K562 (cell line): Measurements from ENCODE around the gene DSTYK. TPM values are rescaled to one million over a fixed set of nuclear protein-coding genes. Genes with fewer than 3 reads are reported as not detected.

ENCODE experiments used
- BRD4 ChIP-seq: fragments of 200-600 bp; sonication (generic); IDR thresholded peaks from 2 replicates; pipeline ENCODE4 v1.6.1; 2017; ENCODE audit warnings: inconsistent platforms
- CBFA2T2 ChIP-seq: fragments of 450-650 bp; conservative IDR thresholded peaks from 2 replicates; pipeline ENCODE4 v1.6.1; 2017; ENCODE audit warnings: mild to moderate bottlenecking
- CCAR2 ChIP-seq: fragments of 200-400 bp; formaldehyde crosslinking; IDR thresholded peaks from 2 replicates; pipeline ENCODE4 v1.6.1; 2017; ENCODE audit warnings: mild to moderate bottlenecking, low read depth, low read length
- DDX20 ChIP-seq: fragments of 450-650 bp; IDR thresholded peaks from 2 replicates; pipeline ENCODE4 v1.6.1; 2016; ENCODE audit warnings: missing genetic modification characterization, low read depth, mild to moderate bottlenecking, missing compliant biosample characterization, moderate library complexity
- ETV5 ChIP-seq: sonication (generic); formaldehyde crosslinking; IDR thresholded peaks from 2 replicates; pipeline ENCODE4 v1.4.0; 2020; ENCODE audit warnings: low read depth, mild to moderate bottlenecking, missing genetic modification reagents
- FOXA1 ChIP-seq: fragments of 450-650 bp; IDR thresholded peaks from 2 replicates; pipeline ENCODE4 v1.6.1; 2016; ENCODE audit warnings: mild to moderate bottlenecking, borderline replicate concordance
- HNRNPLL ChIP-seq: fragments of 200-400 bp; formaldehyde crosslinking; IDR thresholded peaks from 2 replicates; pipeline ENCODE4 v1.6.1; 2017; ENCODE audit warnings: low read length, low read depth, mild to moderate bottlenecking; ENCODE audit not compliant: poor library complexity, severe bottlenecking
- MAFK ChIP-seq: IDR thresholded peaks from 2 replicates; pipeline ENCODE4 v1.6.1; 2011; ENCODE audit warnings: low read length, improper control_type of control experiment
- MITF ChIP-seq: IDR thresholded peaks from 2 replicates; pipeline ENCODE4 v1.6.1; 2014; ENCODE audit warnings: antibody characterized with exemption
- MTA3 ChIP-seq: fragments of 450-650 bp; formaldehyde crosslinking; IDR thresholded peaks from 2 replicates; pipeline ENCODE4 v1.6.1; 2017; ENCODE audit warnings: mild to moderate bottlenecking, borderline replicate concordance
- NCOA2 ChIP-seq, 2 experiments: fragments of 450-650 bp; IDR thresholded peaks; 2 replicates each; pipeline ENCODE4 v1.6.1; 2018; ENCODE audit warnings: mild to moderate bottlenecking in 2 of 2, moderate library complexity in 1 of 2; ENCODE audit not compliant: partially characterized antibody in 2 of 2
- NUFIP1 ChIP-seq: fragments of 450-650 bp; IDR thresholded peaks from 2 replicates; pipeline ENCODE4 v1.6.1; 2018; ENCODE audit not compliant: partially characterized antibody
- POU5F1 ChIP-seq: fragments of 150-350 bp; IDR thresholded peaks from 2 replicates; pipeline ENCODE4 v1.6.1; 2014; ENCODE audit warnings: borderline replicate concordance, low read length, low read depth, mild to moderate bottlenecking; ENCODE audit not compliant: partially characterized antibody
- TAF9B ChIP-seq: fragments of 450-650 bp; IDR thresholded peaks from 2 replicates; pipeline ENCODE4 v1.6.1; 2018; ENCODE audit warnings: mild to moderate bottlenecking; ENCODE audit not compliant: partially characterized antibody
- TOE1 ChIP-seq, 2 experiments: fragments of 450-650 bp in 1 of 2; sonication (generic) in 1 of 2; formaldehyde crosslinking in 1 of 2; IDR thresholded peaks; 2 replicates each; pipeline versions ENCODE4 v1.7.1 to v1.8.0; 2016 to 2022; ENCODE audit warnings: borderline replicate concordance in 2 of 2, mild to moderate bottlenecking in 2 of 2, antibody characterized with exemption in 1 of 2, inconsistent platforms in 1 of 2, low read depth in 1 of 2, missing genetic modification reagents in 1 of 2, moderate library complexity in 1 of 2
- ZKSCAN8 ChIP-seq: fragments of 200-800 bp; sonication (Bioruptor generic); IDR thresholded peaks from 2 replicates; pipeline ENCODE4 v1.6.1; 2016; ENCODE audit warnings: missing genetic modification characterization, missing compliant biosample characterization
- ZNF165 ChIP-seq: fragments of 250-450 bp; sonication (Bioruptor Pico); IDR thresholded peaks from 2 replicates; pipeline ENCODE4 v1.4.0; 2020; ENCODE audit warnings: borderline replicate concordance
- ZNF174 ChIP-seq: fragments of 250-450 bp; sonication (Bioruptor Pico); IDR thresholded peaks from 2 replicates; pipeline ENCODE4 v1.4.0; 2020; ENCODE audit warnings: mild to moderate bottlenecking
- ZNF707 ChIP-seq: fragments of 250-450 bp; sonication (Bioruptor Pico); conservative IDR thresholded peaks from 2 replicates; pipeline ENCODE4 v1.8.0; 2022; ENCODE audit warnings: inconsistent platforms, mild to moderate bottlenecking, moderate library complexity
- ZNF766 ChIP-seq: fragments of 200-800 bp; sonication (Bioruptor generic); conservative IDR thresholded peaks from 2 replicates; pipeline ENCODE4 v1.6.1; 2016; ENCODE audit warnings: missing genetic modification characterization, missing compliant biosample characterization
- polyA plus RNA-seq, 8 experiments: library from polyadenylated mRNA; depleted of rRNA in 4 of 8; stranded (reverse) in 5 of 8; unstranded in 3 of 8; fragments of >200 nt; fragmentation: Nextera tagmentation in 2 of 8; fragmentation: Illumina TruSeq in 1 of 8; extraction: Ambion mirVana in 2 of 8; extraction: Trizol in 1 of 8; gene quantifications; 2 replicates each; pipeline versions ENCODE4 v1.2.1 to v1.2.3, GENCODE V29; 2011 to 2014; ENCODE audit warnings: inconsistent platforms in 1 of 8, missing spikeins in 1 of 8
- total RNA-seq, 7 experiments: library from RNA; depleted of rRNA in 6 of 7; stranded (reverse); fragments of >200 nt in 6 of 7; fragmentation: Illumina TruSeq in 2 of 7; extraction: Trizol in 2 of 7; gene quantifications; 2 replicates each; pipeline versions ENCODE4 v1.2.1 to v1.2.3, GENCODE V29; 2011 to 2021; ENCODE audit warnings: low replicate concordance in 1 of 7
- TF ChIP-seq, protein P1 (sequence below): sonication (generic); formaldehyde crosslinking; IDR thresholded peaks from 2 replicates; pipeline ENCODE4 v1.8.0; 2022; ENCODE audit warnings: mild to moderate bottlenecking, missing genetic modification reagents
- TF ChIP-seq, protein P2 (sequence below): fragments of 250-450 bp; sonication (Bioruptor Pico); IDR thresholded peaks from 2 replicates; pipeline ENCODE4 v1.5.0; 2021

DSTYK gene
- total and polyA plus RNA-seq, 9 of the 15 experiments (the other 6 are each of a cell fraction or from before 2014, with no cell fraction given) = 4.2 to 7.1 (median 6.2) TPM

- peak; percentile 74 for TF ChIP-seq ZNF766 (CRISPR knock-in tag)
- TF ChIP-seq TAF9B = no peak
- TF ChIP-seq MAFK = no peak
- no peak for TF ChIP-seq ZNF165 (CRISPR knock-in tag)
- TF ChIP-seq CCAR2 = no peak
- no peak for TF ChIP-seq ZKSCAN8 (CRISPR knock-in tag)
- TF ChIP-seq, protein P1, sequence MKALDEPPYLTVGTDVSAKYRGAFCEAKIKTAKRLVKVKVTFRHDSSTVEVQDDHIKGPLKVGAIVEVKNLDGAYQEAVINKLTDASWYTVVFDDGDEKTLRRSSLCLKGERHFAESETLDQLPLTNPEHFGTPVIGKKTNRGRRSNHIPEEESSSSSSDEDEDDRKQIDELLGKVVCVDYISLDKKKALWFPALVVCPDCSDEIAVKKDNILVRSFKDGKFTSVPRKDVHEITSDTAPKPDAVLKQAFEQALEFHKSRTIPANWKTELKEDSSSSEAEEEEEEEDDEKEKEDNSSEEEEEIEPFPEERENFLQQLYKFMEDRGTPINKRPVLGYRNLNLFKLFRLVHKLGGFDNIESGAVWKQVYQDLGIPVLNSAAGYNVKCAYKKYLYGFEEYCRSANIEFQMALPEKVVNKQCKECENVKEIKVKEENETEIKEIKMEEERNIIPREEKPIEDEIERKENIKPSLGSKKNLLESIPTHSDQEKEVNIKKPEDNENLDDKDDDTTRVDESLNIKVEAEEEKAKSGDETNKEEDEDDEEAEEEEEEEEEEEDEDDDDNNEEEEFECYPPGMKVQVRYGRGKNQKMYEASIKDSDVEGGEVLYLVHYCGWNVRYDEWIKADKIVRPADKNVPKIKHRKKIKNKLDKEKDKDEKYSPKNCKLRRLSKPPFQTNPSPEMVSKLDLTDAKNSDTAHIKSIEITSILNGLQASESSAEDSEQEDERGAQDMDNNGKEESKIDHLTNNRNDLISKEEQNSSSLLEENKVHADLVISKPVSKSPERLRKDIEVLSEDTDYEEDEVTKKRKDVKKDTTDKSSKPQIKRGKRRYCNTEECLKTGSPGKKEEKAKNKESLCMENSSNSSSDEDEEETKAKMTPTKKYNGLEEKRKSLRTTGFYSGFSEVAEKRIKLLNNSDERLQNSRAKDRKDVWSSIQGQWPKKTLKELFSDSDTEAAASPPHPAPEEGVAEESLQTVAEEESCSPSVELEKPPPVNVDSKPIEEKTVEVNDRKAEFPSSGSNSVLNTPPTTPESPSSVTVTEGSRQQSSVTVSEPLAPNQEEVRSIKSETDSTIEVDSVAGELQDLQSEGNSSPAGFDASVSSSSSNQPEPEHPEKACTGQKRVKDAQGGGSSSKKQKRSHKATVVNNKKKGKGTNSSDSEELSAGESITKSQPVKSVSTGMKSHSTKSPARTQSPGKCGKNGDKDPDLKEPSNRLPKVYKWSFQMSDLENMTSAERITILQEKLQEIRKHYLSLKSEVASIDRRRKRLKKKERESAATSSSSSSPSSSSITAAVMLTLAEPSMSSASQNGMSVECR (CRISPR knock-in tag) = no peak
- no peak for TF ChIP-seq MITF
- no peak for TF ChIP-seq ZNF707 (CRISPR knock-in tag)
- peak; percentile 37; the same call in 1 of the 2 replicates for TF ChIP-seq DDX20
- TF ChIP-seq ETV5 = peak; percentile 62; the same call in 1 of the 2 replicates
- TF ChIP-seq HNRNPLL = no peak
- 0 out of 2 replicates have a peak, but pooled peaks have one; percentile 11 for TF ChIP-seq TOE1 (IDR thresholded peaks at IDR 0.05; ENCODE audit: borderline replicate concordance)
- no peak for TF ChIP-seq TOE1 (CRISPR knock-in tag; IDR thresholded peaks at IDR 0.05; ENCODE audit: borderline replicate concordance, low read depth)
- peak; percentile 53; the same call in 1 of the 2 replicates for TF ChIP-seq BRD4
- no peak for TF ChIP-seq ZNF174 (CRISPR knock-in tag)
- TF ChIP-seq POU5F1 = no peak
- TF ChIP-seq CBFA2T2 = no peak
- TF ChIP-seq NCOA2 (IDR thresholded peaks at IDR 0.05; ENCODE audit: partially characterized antibody in 2 of 2) = no peak
- no peak for TF ChIP-seq FOXA1
- TF ChIP-seq MTA3 = peak; percentile 55; the same call in 1 of the 2 replicates
- TF ChIP-seq NUFIP1 = no peak
- TF ChIP-seq, protein P2, sequence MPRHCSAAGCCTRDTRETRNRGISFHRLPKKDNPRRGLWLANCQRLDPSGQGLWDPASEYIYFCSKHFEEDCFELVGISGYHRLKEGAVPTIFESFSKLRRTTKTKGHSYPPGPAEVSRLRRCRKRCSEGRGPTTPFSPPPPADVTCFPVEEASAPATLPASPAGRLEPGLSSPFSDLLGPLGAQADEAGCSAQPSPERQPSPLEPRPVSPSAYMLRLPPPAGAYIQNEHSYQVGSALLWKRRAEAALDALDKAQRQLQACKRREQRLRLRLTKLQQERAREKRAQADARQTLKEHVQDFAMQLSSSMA (CRISPR knock-in tag) = no peak
Observed at GRCh38 chr1:205170532-205171269, 40.8 kb downstream of the DSTYK start (continued).
